ENCODE measurements around the gene AIG1. TPM values are rescaled to one million over a fixed set of nuclear protein-coding genes. Genes with fewer than 3 reads are reported as not detected.

AIG1 gene
- total RNA-seq, 2 experiments from 2014 or later, result 0.40 to 0.85 TPM

- Histone ChIP-seq H3K79me2 (ENCODE audit: insufficient read depth, low read depth, low read length) (no peaks in the 10 kb centered on the region), H4K20me1 (ENCODE audit: insufficient read depth, low read length) (no peaks in the 10 kb centered on the region), H3K9me2 (ENCODE audit: insufficient read depth, low read length) (no peaks in the 10 kb centered on the region), H3K4me2 (ENCODE audit: low read length) (no peak overlapping the region), H3K4me3 (ENCODE audit: low read depth, low read length, poor library complexity, severe bottlenecking) (no peak overlapping the region), H3K27ac (ENCODE audit: low read depth, low read length, poor library complexity, severe bottlenecking) (no peak overlapping the region), H3K9me3 (ENCODE audit: low read length) (no peaks in the 10 kb centered on the region), H3K36me3 (ENCODE audit: insufficient read depth, low read length) (no peaks in the 10 kb centered on the region), H3K4me1 (ENCODE audit: insufficient read depth, low read length, poor library complexity, severe bottlenecking) (no peaks in the 10 kb centered on the region), H2AFZ (ENCODE audit: low read length) (no peak overlapping the region)
- intact Hi-C loops (cut with micrococcal nuclease; ENCODE audit: unreplicated experiment), result no loop called here
- BruUV-seq (replicated peaks), result no TSS peak
- TF ChIP-seq EZH2phosphoT487 (IDR thresholded peaks at IDR 0.05; ENCODE audit: borderline replicate concordance, low read depth, low read length), result no peak
- TF ChIP-seq, protein P1, sequence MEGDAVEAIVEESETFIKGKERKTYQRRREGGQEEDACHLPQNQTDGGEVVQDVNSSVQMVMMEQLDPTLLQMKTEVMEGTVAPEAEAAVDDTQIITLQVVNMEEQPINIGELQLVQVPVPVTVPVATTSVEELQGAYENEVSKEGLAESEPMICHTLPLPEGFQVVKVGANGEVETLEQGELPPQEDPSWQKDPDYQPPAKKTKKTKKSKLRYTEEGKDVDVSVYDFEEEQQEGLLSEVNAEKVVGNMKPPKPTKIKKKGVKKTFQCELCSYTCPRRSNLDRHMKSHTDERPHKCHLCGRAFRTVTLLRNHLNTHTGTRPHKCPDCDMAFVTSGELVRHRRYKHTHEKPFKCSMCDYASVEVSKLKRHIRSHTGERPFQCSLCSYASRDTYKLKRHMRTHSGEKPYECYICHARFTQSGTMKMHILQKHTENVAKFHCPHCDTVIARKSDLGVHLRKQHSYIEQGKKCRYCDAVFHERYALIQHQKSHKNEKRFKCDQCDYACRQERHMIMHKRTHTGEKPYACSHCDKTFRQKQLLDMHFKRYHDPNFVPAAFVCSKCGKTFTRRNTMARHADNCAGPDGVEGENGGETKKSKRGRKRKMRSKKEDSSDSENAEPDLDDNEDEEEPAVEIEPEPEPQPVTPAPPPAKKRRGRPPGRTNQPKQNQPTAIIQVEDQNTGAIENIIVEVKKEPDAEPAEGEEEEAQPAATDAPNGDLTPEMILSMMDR (conservative IDR thresholded peaks at IDR 0.05; ENCODE audit: low read length), result no peak
- no peak for DNase-seq (ENCODE audit: low spot score)
- CTCF ChIA-PET (ENCODE audit: unreplicated experiment), result no interaction called here
- POLR2A ChIA-PET, result interaction anchor here (0.8 to 1.0 kb wide), 2 partner anchors 9 to 62 kb away, joined by 3 to 4 read pairs; no protein-coding TSS in a partner anchor
These were observed 64.8 kb downstream of the AIG1 start for GRCh38 chr6:143125455-143125854.

GRCh38 chr6:143125864-143126573 lies 65.3 kb downstream of the AIG1 start:
- Histone ChIP-seq H3K27ac (ENCODE audit: low read depth, low read length, poor library complexity, severe bottlenecking) (no peak overlapping the region), H3K79me2 (ENCODE audit: insufficient read depth, low read depth, low read length) (no peaks in the 10 kb centered on the region), H3K9me2 (ENCODE audit: insufficient read depth, low read length) (no peaks in the 10 kb centered on the region), H3K4me1 (ENCODE audit: insufficient read depth, low read length, poor library complexity, severe bottlenecking) (no peaks in the 10 kb centered on the region), H3K4me3 (ENCODE audit: low read depth, low read length, poor library complexity, severe bottlenecking) (no peak overlapping the region), H3K4me2 (ENCODE audit: low read length) (no peak overlapping the region), H3K36me3 (ENCODE audit: insufficient read depth, low read length) (no peaks in the 10 kb centered on the region), H3K9me3 (ENCODE audit: low read length) (no peaks in the 10 kb centered on the region), H2AFZ (ENCODE audit: low read length) (no peak overlapping the region), H4K20me1 (ENCODE audit: insufficient read depth, low read length) (no peaks in the 10 kb centered on the region)
- TF ChIP-seq, protein P1 (conservative IDR thresholded peaks at IDR 0.05; ENCODE audit: low read length), result no peak
- no peak for TF ChIP-seq EZH2phosphoT487 (IDR thresholded peaks at IDR 0.05; ENCODE audit: borderline replicate concordance, low read depth, low read length)
- intact Hi-C loops (cut with micrococcal nuclease; ENCODE audit: unreplicated experiment), result no loop called here
- ChIA-PET POLR2A (interaction anchor here (0.8 kb wide), 1 partner anchor 63 kb away, joined by 4 read pairs; no protein-coding TSS in a partner anchor), CTCF (ENCODE audit: unreplicated experiment) (no interaction called here)
- DNase-seq (ENCODE audit: low spot score), result no peak
- BruUV-seq (replicated peaks), result no TSS peak

DNA sequence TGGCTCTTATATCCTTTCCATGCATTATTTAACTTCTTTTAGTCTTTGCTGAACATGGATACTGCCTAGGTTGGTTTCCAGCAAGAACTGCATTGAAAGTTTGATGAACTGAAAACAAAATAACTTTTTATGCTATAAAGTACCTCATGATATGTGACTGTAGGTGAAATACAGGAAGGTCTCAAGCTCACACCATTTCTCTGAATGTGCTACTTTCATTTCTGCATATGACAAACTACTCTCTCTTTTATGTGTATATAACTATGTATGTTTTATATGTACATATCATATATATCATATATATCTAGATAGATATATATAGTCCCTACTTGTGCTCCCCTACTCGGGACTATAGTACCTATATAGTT lies 65.9 kb downstream of the AIG1 start:
- no peaks in the 10 kb centered on the region for H3K4me1 ChIP-seq (ENCODE audit: insufficient read depth, low read length, poor library complexity, severe bottlenecking)
- no peaks in the 10 kb centered on the region for H3K79me2 ChIP-seq (ENCODE audit: insufficient read depth, low read depth, low read length)
- intact Hi-C loops (cut with micrococcal nuclease; ENCODE audit: unreplicated experiment), result no loop called here
- TF ChIP-seq, protein P1 (conservative IDR thresholded peaks at IDR 0.05; ENCODE audit: low read length), result no peak
- no peak for TF ChIP-seq EZH2phosphoT487 (IDR thresholded peaks at IDR 0.05; ENCODE audit: borderline replicate concordance, low read depth, low read length)
- H2AFZ ChIP-seq (ENCODE audit: low read length), result no peak overlapping the region
- no peak overlapping the region for H3K4me3 ChIP-seq (ENCODE audit: low read depth, low read length, poor library complexity, severe bottlenecking)
- ChIA-PET POLR2A (no interaction called here), CTCF (ENCODE audit: unreplicated experiment) (no interaction called here)
- H3K9me3 ChIP-seq (ENCODE audit: low read length), result no peaks in the 10 kb centered on the region
- no peak overlapping the region for H3K4me2 ChIP-seq (ENCODE audit: low read length)
- no peak for DNase-seq (ENCODE audit: low spot score)
- H3K36me3 ChIP-seq (ENCODE audit: insufficient read depth, low read length), result no peaks in the 10 kb centered on the region
- no peak overlapping the region for H3K27ac ChIP-seq (ENCODE audit: low read depth, low read length, poor library complexity, severe bottlenecking)
- no TSS peak for BruUV-seq (replicated peaks)
- H3K9me2 ChIP-seq (ENCODE audit: insufficient read depth, low read length), result no peaks in the 10 kb centered on the region
- no peaks in the 10 kb centered on the region for H4K20me1 ChIP-seq (ENCODE audit: insufficient read depth, low read length)
